Astrocyte (in vitro differentiated cells and primary cell): ENCODE results near the gene MAP2. TPM values are rescaled to one million over a fixed set of nuclear protein-coding genes. Genes with fewer than 3 reads are reported as not detected.

Experiments used
- DNase-seq: peaks from one replicate; pipeline ENCODE4 v3.0.0-alpha.2; 2010; ENCODE audit warnings: low read depth
- FAIRE-seq: peaks from 2 replicates; lab custom pipeline; 2011; peaks lifted over from hg19 to GRCh38; lab: Jason Lieb, UNC
- H2AFZ ChIP-seq: 2 replicates; pipeline ENCODE4 v1.6.0; 2012; ENCODE audit warnings: low read depth, low read length, inconsistent platforms
- H3K27ac ChIP-seq: 2 replicates; pipeline ENCODE4 v1.5.1; 2011; ENCODE audit warnings: low read depth, low read length, inconsistent platforms
- H3K27me3 ChIP-seq: 2 replicates; pipeline ENCODE4 v1.6.0; 2011; ENCODE audit warnings: low read length, inconsistent platforms; ENCODE audit not compliant: insufficient read depth
- H3K36me3 ChIP-seq: 2 replicates; pipeline ENCODE4 v1.5.1; 2011; ENCODE audit warnings: low read length, inconsistent platforms; ENCODE audit not compliant: insufficient read depth
- H3K4me1 ChIP-seq: 2 replicates; pipeline ENCODE4 v1.5.1; 2011; ENCODE audit warnings: low read length, inconsistent platforms; ENCODE audit not compliant: insufficient read depth
- H3K4me2 ChIP-seq: 2 replicates; pipeline ENCODE4 v1.6.0; 2012; ENCODE audit warnings: low read length, inconsistent platforms
- H3K4me3 ChIP-seq: 2 replicates; pipeline ENCODE4 v1.5.1; 2011; ENCODE audit warnings: low read depth, mild to moderate bottlenecking, low read length, inconsistent platforms; ENCODE audit not compliant: insufficient read depth
- H3K79me2 ChIP-seq: 2 replicates; pipeline ENCODE4 v1.6.0; 2012; ENCODE audit warnings: mild to moderate bottlenecking, low read length, inconsistent platforms; ENCODE audit not compliant: insufficient read depth
- H3K9ac ChIP-seq: 2 replicates; pipeline ENCODE4 v1.6.0; 2012; ENCODE audit warnings: mild to moderate bottlenecking, low read length, inconsistent platforms
- H3K9me3 ChIP-seq: 2 replicates; pipeline ENCODE4 v1.5.1; 2012; ENCODE audit warnings: low read depth, mild to moderate bottlenecking, low read length, inconsistent platforms; ENCODE audit not compliant: insufficient read depth
- H4K20me1 ChIP-seq: 2 replicates; pipeline ENCODE4 v1.6.0; 2012; ENCODE audit warnings: low read length, inconsistent platforms; ENCODE audit not compliant: insufficient read depth
- H3K27ac Mint-ChIP-seq: one replicate; pipeline ENCODE4 v1.8.0; 2021; ENCODE audit warnings: mild to moderate bottlenecking, mixed read lengths; ENCODE audit not compliant: unreplicated experiment
- H3K27me3 Mint-ChIP-seq: one replicate; pipeline ENCODE4 v1.8.0; 2021; ENCODE audit warnings: low read depth, mixed read lengths; ENCODE audit not compliant: unreplicated experiment
- H3K36me3 Mint-ChIP-seq: one replicate; pipeline ENCODE4 v1.8.0; 2021; ENCODE audit warnings: low read depth, mixed read lengths; ENCODE audit not compliant: unreplicated experiment
- H3K4me1 Mint-ChIP-seq: one replicate; pipeline ENCODE4 v1.8.0; 2021; ENCODE audit warnings: low read depth, mixed read lengths; ENCODE audit not compliant: unreplicated experiment
- H3K4me3 Mint-ChIP-seq: one replicate; pipeline ENCODE4 v1.8.0; 2021; ENCODE audit warnings: mild to moderate bottlenecking, moderate library complexity, mixed read lengths; ENCODE audit not compliant: unreplicated experiment
- H3K9me3 Mint-ChIP-seq: one replicate; pipeline ENCODE4 v1.8.0; 2021; ENCODE audit warnings: mild to moderate bottlenecking, mixed read lengths; ENCODE audit not compliant: unreplicated experiment
- CTCF ChIP-seq: IDR thresholded peaks from 2 replicates; pipeline ENCODE4 v1.5.1; 2011; ENCODE audit warnings: low read depth, mild to moderate bottlenecking, inconsistent platforms, low read length, moderate library complexity; ENCODE audit not compliant: insufficient read depth
- EZH2 ChIP-seq: IDR thresholded peaks from 2 replicates; pipeline ENCODE4 v1.6.1; 2012; ENCODE audit warnings: mild to moderate bottlenecking, low read length, inconsistent platforms; ENCODE audit not compliant: insufficient read depth
- total RNA-seq: library from RNA; stranded (reverse); gene quantifications from 2 replicates; pipeline ENCODE4 v1.2.1, GENCODE V29; 2021

MAP2 gene
- total RNA-seq, 1 donor from 2014 or later, result 15.9 TPM

GRCh38 chr2:209741953-209742352, 318.1 kb downstream of the MAP2 start:
- no peaks in the 10 kb centered on the region for H3K36me3 Mint-ChIP-seq
- Histone ChIP-seq H3K27ac (no peak overlapping the region), H3K9me3 (no peaks in the 10 kb centered on the region), H3K9ac (no peak overlapping the region), H4K20me1 (no peaks in the 10 kb centered on the region), H2AFZ (no peak overlapping the region), H3K4me3 (no peak overlapping the region), H3K4me2 (no peak overlapping the region), H3K4me1 (no peaks in the 10 kb centered on the region), H3K27me3 (no peaks in the 10 kb centered on the region), H3K79me2 (no peaks in the 10 kb centered on the region), H3K36me3 (no peaks in the 10 kb centered on the region)
- no peak for DNase-seq
- no peak overlapping the region for H3K4me3 Mint-ChIP-seq
- FAIRE-seq, result no peak
- TF ChIP-seq CTCF, result no peak
- no peak for TF ChIP-seq EZH2
- H3K27ac Mint-ChIP-seq, result no peak overlapping the region
- peaks cover 2% of the 10 kb centered on the region for H3K27me3 Mint-ChIP-seq
- H3K9me3 Mint-ChIP-seq, result peaks cover 1% of the 10 kb centered on the region
- H3K4me1 Mint-ChIP-seq, result no peaks in the 10 kb centered on the region

GRCh38 chr2:209753020-209753419, 329.2 kb downstream of the MAP2 start:
- no peaks in the 10 kb centered on the region for H3K36me3 Mint-ChIP-seq
- H3K27me3 Mint-ChIP-seq, result peaks cover 6% of the 10 kb centered on the region
- Histone ChIP-seq H3K4me2 (no peak overlapping the region), H3K4me3 (no peak overlapping the region), H3K36me3 (no peaks in the 10 kb centered on the region), H3K9me3 (no peaks in the 10 kb centered on the region), H4K20me1 (no peaks in the 10 kb centered on the region), H3K79me2 (no peaks in the 10 kb centered on the region), H3K4me1 (no peaks in the 10 kb centered on the region), H3K27me3 (no peaks in the 10 kb centered on the region), H2AFZ (no peak overlapping the region), H3K9ac (no peak overlapping the region), H3K27ac (no peak overlapping the region)
- H3K4me3 Mint-ChIP-seq, result no peak overlapping the region
- FAIRE-seq (no peak), DNase-seq (no peak)
- no peak overlapping the region for H3K27ac Mint-ChIP-seq
- H3K9me3 Mint-ChIP-seq, result no peaks in the 10 kb centered on the region
- H3K4me1 Mint-ChIP-seq, result no peaks in the 10 kb centered on the region
- TF ChIP-seq EZH2, result no peak
- no peak for TF ChIP-seq CTCF

GRCh38 chr2:209757163-209757562, 333.3 kb downstream of the MAP2 start:
- no peaks in the 10 kb centered on the region for H3K9me3 ChIP-seq
- TF ChIP-seq CTCF (no peak), EZH2 (no peak)
- no peak overlapping the region for H3K27ac ChIP-seq
- no peak overlapping the region for H3K4me3 ChIP-seq
- H3K27ac Mint-ChIP-seq, result no peak overlapping the region
- no peak for DNase-seq
- no peaks in the 10 kb centered on the region for H3K4me1 ChIP-seq
- no peaks in the 10 kb centered on the region for H3K9me3 Mint-ChIP-seq
- no peak overlapping the region for H3K4me3 Mint-ChIP-seq
- no peak overlapping the region for H2AFZ ChIP-seq
- H3K9ac ChIP-seq, result no peak overlapping the region
- H4K20me1 ChIP-seq, result no peaks in the 10 kb centered on the region
- no peaks in the 10 kb centered on the region for H3K36me3 Mint-ChIP-seq
- H3K27me3 ChIP-seq, result no peaks in the 10 kb centered on the region
- FAIRE-seq, result no peak
- H3K4me2 ChIP-seq, result no peak overlapping the region
- peaks cover 8% of the 10 kb centered on the region for H3K27me3 Mint-ChIP-seq
- H3K79me2 ChIP-seq, result no peaks in the 10 kb centered on the region
- H3K36me3 ChIP-seq, result no peaks in the 10 kb centered on the region
- peaks cover 7% of the 10 kb centered on the region for H3K4me1 Mint-ChIP-seq
